Measurements from ENCODE around the gene PRKCE.

- TF ChIP-seq POLR2AphosphoS5 (IDR thresholded peaks at IDR 0.05; ENCODE audit: low read depth, low read length), result no peak
- no peak for TF ChIP-seq POLR2A (IDR thresholded peaks at IDR 0.05; ENCODE audit: low read depth, low read length)
Measured at GRCh38 chr2:45814488-45814887, 163.0 kb downstream of the PRKCE start.
